ENCODE data around the gene ANKRD55.
"Not testable (repeated sequence)": the region's sequence is repeated elsewhere in the genome, so short reads cannot be mapped to it uniquely, and the experiment has no call there.

Gene ANKRD55

GRCh38 chr5:56233230-56233629 lies at the start of gene ANKRD55:
TSS of gene ANKRD55 (minus strand) at chr5:56233330. CDS start at chr5:56232913, 417 bp downstream.
- DNase-seq, result peak; percentile 53

DNA sequence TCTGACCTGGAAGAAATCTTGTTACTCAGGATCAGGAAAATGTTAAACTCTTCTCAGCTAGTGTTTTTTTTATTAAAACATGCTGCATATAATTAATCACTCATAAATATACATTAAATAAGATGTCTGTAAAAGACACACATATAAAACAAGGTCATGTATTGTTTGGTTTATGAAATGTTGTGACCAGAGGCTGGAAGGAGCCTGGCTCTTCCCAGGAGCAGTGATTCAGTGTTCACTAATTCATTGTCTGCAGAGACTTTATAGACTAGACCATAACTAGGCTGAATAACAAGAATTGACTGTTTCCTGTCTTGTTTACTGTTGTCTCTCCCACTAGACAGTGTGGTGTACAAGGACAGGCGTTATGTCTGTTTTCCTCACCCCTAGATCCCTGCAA lies 49.1 kb upstream of the ANKRD55 start:
- no peak for DNase-seq

DNA sequence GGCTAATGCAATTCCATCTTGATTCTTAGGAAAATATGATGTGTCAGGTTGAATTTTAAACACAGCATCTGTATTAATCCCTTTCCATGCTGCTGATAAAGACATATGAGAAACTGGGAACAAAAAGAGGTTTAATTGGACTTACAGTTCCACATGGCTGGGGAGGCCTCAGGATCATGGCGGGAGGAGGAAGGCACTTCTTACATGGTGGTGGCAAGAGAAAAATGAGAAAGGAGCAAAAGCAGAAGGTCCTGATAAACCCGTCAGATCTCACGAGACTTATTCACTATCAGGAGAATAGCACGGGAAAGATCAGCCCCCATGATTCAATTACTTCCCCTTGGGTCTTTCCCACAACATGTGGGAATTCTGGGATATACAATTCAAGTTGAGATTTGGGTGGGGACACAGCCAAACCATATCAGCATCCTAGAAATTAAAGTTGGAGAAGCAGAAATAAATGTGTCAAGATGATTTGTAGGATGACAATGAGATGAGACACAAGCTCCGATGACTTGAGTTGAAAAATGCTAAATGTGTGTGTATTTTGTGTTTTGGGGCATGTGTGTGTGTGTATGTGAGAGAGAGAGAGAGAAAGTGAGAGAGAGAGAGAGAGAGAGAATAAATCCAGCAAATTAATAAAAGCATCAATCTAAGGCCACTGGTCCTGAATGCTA lies 48.5 kb upstream of the ANKRD55 start:
- DNase-seq, result no peak

DNA sequence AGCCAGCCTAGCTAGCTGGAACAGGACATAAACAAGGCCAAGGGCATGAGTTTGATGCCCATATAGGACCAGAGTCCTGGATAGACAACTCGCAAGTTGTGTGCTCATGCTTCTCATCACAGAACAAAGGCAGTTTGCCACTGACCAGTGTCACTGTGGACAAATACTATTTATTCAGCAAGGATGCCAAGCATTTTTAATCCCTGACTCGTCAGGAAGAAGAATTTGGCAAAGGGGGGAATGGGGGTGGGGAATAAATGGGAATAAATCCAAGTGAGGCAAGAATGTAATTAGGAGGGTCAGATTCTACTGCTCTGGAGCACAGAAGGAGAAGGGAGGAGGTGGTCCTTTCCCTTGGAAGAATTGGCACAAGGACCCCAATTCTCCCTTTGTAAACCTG lies 46.8 kb upstream of the ANKRD55 start:
- DNase-seq, result no peak

DNA sequence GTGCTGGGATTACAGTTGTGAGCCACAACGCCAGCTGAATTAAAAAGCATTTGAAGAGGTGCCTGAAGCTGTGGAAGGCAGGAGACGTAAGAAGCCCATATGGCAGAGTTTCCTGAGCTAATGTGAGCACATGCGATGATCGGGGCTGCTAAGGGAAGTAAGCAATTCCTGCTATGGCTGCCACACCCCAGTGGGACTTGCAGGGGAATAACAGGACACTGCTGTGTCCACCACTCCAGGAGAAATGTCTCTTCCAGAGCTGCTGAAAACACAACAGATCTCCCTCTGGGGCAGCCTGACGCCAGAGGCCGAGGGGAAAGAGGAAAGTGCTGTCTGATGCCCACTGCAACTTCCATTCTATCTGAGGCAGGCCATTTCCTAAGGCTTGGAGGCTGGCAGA lies 46.2 kb upstream of the ANKRD55 start:
- DNase-seq, result peak; percentile 24

- no peak for DNase-seq
Observed at GRCh38 chr5:56278335-56278753, 45.2 kb upstream of the ANKRD55 start.

GRCh38 chr5:56277573-56277972 lies 44.4 kb upstream of the ANKRD55 start:
- no peak for DNase-seq

GRCh38 chr5:56273376-56273955 lies 40.3 kb upstream of the ANKRD55 start:
- no peak for DNase-seq

DNA sequence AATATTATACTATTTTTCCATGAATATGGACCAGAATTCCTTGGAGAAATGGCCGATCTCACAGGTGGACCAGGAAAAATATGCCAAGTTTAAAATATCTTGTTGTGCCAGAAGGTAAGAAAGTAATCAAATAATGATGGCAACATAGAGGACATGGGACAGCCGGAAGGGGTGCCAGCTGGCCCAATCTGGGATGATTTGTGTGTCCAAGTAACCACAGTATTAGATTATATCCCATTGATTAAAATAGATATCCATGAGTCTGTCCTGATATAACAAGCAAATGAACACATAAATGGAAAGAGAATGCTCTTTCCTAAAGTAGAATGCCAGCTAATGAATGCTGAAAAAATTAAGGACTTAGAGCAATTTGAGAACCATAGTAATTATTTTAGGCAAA lies 39.6 kb upstream of the ANKRD55 start:
- DNase-seq, result no peak

DNA sequence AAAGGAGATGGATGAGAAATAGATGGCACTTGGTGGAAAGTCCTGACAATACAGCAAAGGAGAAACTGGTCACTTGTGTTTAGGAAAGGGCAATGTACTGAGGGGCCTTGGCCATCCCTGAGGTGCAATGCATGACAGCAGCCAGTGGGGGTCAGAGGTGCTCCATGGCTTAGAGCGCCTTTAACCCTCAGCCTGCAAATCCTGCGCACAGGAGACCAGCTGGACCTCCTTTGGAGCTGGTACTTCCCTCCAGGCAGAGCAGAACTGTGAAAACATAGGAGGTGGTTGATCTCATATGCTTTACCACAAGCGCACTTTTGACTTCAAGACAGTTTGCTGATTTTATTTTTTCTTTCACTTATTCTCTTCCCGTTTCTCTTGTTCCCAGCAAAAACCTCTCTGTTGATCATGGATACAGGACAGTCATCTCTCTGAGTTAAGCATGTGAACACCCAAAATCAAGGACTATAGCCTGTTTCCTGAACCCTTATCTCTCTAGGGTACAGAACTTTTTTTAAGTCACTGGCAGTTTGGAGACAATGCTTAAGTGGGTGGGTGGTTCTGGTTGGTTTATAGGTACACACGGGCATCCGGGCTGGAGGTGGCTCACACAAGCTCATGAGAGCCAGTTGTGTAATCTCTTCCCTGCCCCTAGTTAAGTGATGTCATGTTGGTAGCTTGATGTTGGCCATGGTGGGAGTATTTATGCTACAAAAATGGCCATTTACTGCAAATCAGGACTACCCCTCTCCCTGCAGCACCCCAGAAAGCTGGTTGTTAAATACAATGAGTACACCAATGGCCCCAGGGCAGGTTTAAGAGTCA lies 37.6 kb upstream of the ANKRD55 start:
- DNase-seq, result peak; percentile 91

- peak; percentile 22 for DNase-seq
Observed at GRCh38 chr5:56270058-56270457, 36.9 kb upstream of the ANKRD55 start.

DNA sequence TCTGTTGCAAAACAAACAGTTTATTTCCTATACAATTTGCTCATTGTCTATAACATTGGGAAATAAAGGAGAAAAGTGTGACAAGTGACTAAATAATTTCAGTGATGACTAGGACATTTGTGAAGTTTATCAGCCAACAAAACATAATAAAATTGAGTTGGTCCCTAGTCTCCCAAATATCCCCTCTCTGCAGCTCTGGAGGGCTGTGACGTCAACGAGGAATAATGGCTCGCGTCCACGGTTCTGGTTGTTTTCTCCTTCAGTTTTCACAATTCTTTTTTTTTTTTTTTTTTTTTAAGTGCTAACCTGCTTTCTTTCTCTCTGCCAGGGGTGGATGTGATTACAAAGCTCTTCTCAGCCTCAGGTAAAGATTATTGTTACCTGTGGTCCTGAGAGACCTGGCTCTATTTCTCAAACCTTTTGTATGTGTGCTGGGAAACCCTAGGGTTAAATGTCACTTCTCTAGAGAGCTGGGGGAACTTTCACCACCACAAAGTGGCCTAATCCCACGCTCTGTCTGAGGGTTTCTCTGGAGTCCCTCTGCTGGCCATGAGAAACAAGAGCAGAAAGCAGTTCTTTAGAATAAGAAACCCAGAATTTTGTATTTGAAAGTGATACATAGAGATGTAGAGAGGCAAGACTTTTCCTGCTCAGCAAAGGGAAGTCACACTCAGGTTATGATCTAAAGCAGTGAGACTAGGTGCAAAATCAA lies 36.2 kb upstream of the ANKRD55 start:
- no peak for DNase-seq

DNA sequence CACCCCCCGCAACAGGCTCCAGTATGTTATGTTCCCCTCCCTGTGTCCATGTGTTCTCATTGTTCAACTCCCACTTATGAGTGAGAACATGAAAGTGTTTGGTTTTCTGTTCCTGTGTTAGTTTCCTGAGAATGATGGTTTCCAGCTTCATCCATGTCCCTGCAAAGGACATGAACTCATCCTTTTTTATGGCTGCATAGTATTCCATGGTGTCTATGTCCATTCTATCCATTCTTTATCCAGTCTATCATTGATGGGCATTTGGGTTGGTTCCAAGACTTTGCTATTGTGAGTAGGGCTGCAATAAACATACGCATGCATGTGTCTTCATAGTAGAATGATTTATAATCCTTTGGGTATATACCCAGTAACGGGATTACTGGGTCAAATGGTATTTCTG lies 35.6 kb upstream of the ANKRD55 start:
- not testable (repeated sequence) for DNase-seq

GRCh38 chr5:56267856-56268255 lies 34.7 kb upstream of the ANKRD55 start:
- DNase-seq, result no peak

GRCh38 chr5:56264417-56265025 lies 31.4 kb upstream of the ANKRD55 start:
- DNase-seq, result no peak

DNA sequence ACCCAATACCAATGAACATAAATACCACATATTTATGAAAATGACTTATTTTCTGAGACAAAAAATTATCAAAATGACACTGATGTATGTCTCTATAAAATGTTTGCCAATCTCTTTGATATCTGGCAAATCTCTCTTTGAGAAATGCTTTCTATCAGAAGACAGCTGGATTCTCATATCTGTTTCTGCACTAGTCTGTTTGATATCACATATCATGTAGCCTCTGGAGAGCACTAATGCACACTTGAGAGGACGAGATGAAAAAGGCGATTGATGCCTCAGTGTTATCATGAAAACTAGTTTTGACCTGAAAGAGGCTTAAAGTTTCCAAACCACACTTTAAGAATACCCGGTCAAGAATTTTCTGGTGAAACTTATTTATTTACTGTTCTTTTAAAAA lies 29.1 kb upstream of the ANKRD55 start:
- no peak for DNase-seq

GRCh38 chr5:56259002-56259511 lies 25.9 kb upstream of the ANKRD55 start:
- DNase-seq, result no peak

- DNase-seq, result not testable (repeated sequence)
Observed at GRCh38 chr5:56257763-56258529, 24.8 kb upstream of the ANKRD55 start.

DNA sequence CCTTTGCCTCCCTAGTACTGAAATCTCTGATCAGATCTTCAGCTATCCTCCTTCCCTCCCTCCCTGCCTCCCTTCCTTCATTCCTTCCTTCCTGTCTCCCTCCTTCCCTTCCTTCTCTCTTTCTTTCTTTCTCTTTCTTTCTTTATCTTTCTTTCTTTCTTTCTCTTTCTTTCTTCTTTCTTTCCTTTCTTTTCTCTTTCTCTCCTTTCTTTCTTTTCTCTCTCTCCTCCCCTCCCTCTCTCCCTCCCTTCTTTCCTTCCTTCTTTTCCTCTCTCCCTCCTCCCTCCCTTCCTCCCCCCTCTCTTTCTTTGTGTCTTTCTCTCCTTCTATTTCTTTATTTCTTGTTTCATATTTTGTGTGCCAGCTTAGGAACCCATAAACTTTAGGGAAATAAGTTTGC lies 23.9 kb upstream of the ANKRD55 start:
- DNase-seq, result no peak

DNA sequence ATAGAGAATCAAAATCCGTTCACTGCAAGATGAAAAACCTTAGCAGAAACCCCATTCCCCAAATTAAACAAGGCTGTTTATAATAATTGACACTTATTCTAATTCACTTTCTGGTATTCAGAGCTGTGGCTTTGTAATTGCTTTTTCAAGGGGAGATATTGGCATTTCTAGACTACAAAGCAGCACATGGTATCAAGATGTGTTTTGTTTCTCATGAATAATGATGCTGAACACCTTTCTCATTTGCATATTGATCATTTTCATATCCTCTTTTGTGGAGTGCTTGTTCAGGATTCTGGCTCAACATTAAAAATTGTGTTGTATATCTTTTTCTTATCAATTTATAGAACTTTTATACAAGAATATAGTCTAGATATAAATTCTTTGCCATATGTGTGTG lies 22.4 kb upstream of the ANKRD55 start:
- no peak for DNase-seq

- no peak for DNase-seq
Observed at GRCh38 chr5:56253924-56254323, 20.8 kb upstream of the ANKRD55 start.

GRCh38 chr5:56253126-56253525 lies 20.0 kb upstream of the ANKRD55 start:
- no peak for DNase-seq
